GM19324 (cell line): Measurements from ENCODE around the gene SLC9A6.
A peak's percentile ranks its signal among the peaks of the same experiment; 100 is the strongest.

Source experiments
- ATAC-seq: cut with Tn5 transposase; IDR thresholded peaks from one replicate; pipeline ENCODE4 v1.9.1; 2021; ENCODE audit warnings: mild to moderate bottlenecking, moderate library complexity; ENCODE audit not compliant: unreplicated experiment, low FRiP score

Gene SLC9A6

DNA sequence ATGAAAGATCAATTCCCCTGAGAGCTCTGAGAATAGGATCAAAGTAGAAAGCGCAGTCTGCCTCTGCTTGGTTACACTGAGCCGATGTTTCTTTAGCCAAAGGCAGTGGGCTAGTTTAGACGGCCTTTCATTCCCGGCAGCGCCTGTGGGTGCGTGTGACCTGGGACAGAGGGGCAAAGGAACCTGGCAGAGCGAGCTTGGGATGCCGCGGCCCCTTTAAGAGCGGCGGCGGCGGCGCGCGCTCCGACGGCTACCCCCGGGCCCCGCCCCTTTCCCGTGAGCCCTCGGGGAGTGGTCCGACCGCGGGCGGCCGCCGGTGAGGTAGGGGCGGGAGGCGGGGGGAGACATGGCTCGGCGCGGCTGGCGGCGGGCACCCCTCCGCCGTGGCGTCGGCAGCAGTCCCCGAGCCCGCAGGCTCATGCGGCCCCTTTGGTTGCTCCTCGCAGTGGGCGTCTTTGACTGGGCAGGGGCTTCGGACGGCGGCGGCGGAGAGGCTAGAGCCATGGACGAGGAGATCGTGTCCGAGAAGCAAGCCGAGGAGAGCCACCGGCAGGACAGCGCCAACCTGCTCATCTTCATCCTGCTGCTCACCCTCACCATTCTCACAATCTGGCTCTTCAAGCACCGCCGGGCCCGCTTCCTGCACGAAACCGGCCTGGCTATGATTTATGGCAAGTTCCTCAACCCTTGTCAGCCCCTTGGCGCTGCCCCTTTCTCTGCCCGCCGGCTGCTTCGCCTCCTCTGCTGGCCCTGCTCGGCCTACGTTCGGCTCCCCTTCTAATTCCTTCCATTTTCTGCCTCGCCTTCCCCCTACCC lies at the start of gene SLC9A6:
Gene SLC9A6 (plus strand): TSS at position 279 of the 816 bp plus-strand sequence. CDS start 224 bp downstream, at position 503.
- ATAC-seq: peak; percentile 85

- ATAC-seq: no peak
Observed at GRCh38 chrX:135944486-135944885, 40.7 kb upstream of the SLC9A6 start.

DNA sequence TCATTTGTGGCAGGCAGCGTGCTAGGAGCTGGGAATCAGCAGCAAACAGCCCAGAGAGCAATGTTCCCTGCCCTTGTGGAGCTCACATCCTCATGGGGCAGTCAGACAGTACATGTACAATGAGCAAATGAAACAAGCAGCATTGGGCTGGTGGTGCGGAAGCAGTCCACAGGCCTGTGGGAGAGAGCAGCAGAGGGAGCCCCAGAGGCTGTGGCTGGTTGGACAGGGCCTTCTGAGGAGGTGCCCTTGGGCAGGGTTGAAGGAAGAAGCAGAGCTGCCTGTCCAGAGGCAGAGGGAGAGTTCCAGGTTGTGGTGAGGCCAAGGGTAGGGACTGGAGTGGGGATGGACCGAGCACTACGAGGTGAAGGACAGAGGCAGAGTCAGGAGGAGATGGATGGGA lies 33.9 kb upstream of the SLC9A6 start:
- ATAC-seq: no peak

DNA sequence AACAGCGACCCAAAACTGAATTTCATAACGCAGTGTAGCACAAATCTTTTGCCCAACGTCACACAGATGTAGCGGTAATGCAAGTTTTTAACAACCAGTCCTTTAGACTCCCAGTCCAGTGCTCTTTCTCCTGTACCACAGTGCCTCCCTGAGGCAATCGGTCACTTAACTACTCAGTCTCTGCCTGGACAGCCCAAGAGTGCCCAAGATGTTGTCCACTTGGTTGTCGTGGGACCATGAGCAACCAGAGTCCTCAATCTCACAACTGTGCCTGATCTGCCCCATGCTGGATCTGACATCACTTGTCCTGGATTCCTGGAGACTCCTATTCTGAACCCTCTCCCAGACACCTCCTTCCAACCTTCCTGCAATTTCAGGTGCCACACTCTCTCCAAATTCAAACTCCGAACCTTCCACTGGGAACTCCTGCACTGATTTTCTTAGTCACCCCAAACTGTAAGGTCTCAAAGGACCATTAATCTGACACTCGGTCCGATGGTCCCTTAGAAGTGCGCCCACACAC lies 12.1 kb upstream of the SLC9A6 start:
- ATAC-seq: no peak

GRCh38 chrX:135973548-135974278 lies 11.5 kb upstream of the SLC9A6 start, which contains the start of gene MMGT1:
Gene MMGT1 (minus strand): TSS chrX:135973988. CDS start chrX:135973675, 313 bp downstream.
- ATAC-seq: peak; percentile 80

DNA sequence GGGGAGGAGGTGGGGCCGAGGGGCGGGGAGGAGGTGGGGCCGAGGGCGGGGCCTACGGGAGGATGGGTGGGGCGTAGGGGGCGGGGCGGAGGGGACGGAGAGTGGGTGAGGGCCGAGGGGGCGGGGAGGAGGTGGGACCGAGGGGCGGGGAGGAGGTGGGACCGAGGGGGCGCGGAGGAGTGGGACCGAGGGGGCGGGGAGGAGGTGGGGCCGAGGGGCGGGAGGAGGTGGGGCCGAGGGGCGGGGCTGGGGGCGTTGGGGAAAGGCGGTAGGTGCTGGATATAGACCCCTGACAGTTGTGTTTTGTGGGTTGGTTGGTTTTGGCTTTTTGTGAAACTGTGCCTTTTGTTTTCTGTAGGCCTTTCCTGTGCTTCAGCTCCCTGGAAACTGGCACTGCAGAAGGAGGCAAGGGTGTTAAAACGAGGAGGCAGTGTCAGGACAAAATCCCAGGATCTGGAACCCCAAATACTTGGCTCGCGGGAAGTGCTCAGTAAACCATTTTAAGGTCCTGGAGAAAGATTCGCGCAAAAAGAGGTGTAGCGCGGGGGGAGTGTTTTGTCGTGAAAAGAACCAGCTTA lies 10.9 kb upstream of the SLC9A6 start:
- ATAC-seq: no peak

GRCh38 chrX:135975421-135975820 lies 9.8 kb upstream of the SLC9A6 start:
- no peak for ATAC-seq

DNA sequence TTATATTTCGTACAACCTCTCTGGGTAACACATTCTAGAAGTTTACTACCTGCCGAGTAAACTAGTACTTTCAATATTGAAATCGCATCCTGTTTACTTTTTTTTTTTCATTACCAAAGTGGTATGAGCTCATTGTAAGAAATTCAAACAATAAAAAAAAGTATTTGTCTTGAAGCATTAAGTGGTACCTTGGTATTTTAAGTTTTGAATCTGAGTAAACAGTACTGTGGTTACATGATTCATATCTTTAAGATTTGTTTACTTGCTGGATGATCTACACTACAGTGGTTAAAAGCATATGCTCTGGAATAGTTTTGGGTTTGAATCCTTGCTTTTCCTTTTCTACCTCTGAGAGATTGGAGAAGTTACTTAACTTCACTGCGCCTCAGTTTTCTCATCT lies 7.6 kb upstream of the SLC9A6 start:
- no peak for ATAC-seq

- no peak for ATAC-seq
Observed at GRCh38 chrX:135981010-135981409, 4.2 kb upstream of the SLC9A6 start.

DNA sequence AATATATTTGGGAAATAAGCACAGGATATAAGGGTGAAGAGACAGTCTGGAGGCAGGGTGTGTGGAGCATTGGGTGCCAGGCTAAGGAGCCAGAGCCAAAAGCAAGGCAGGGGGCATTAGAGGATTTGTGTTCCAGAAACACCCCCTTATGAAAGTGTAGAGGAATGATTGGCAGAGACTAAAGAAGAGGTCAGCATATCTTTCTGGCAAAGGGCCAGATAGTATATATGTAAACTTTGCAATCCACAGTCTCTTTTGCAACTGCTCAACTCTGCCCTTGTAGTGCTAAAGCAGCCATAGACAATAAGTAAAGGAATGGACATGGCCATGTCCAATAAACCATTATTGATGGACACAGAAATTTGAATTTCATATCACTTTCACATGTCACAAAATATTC lies 3.6 kb upstream of the SLC9A6 start:
- no peak for ATAC-seq

DNA sequence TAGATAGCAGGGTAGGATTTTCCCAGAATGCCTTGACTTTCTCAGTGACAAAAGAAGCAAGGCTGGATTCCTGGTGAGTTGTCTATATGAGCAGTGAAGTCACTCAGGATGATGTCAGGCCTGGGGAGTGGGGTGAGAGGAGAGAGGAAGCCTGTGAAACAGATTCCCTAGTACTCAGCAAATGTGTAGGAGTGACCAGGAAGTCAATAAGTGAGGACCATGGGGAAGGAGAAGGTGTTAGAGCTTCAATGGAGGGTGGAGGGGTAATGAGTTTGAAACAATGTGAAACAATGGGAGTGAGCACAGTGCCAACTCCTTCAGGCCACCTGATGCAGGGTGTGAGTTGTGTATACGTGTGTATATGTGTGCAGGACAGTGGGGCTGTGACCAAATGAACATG lies 2.4 kb upstream of the SLC9A6 start:
- no peak for ATAC-seq

- ATAC-seq: no peak
Observed at GRCh38 chrX:135984256-135984655, 979 bp upstream of the SLC9A6 start.

- ATAC-seq: no peak
Observed at GRCh38 chrX:135984791-135985156, 461 bp upstream of the SLC9A6 start.

- ATAC-seq: no peak
Observed at GRCh38 chrX:135985973-135986310, 707 bp downstream of the SLC9A6 start.

GRCh38 chrX:135988245-135988644 lies 3.0 kb downstream of the SLC9A6 start:
- ATAC-seq: no peak

DNA sequence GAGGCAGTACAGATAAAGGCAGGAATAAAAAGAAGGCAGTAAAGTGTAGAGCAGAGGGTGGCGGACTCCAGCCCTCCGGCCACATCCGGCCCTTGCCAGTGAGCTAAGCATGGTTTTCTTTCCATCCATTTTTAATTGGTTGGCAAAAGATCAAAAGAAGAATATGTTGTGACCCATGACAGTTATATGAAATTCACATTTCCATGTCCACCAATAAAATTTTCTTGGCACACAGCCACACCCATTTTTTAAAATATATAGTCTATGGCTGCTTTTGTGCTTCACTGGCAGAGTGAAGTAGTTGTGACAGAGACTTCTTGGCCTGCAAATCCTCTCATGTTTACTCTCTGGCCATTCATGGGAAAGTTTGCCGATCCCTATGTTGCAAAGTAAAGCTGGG lies 29.8 kb downstream of the SLC9A6 start:
- no peak for ATAC-seq

GRCh38 chrX:136016881-136017280 lies 31.6 kb downstream of the SLC9A6 start:
- no peak for ATAC-seq

DNA sequence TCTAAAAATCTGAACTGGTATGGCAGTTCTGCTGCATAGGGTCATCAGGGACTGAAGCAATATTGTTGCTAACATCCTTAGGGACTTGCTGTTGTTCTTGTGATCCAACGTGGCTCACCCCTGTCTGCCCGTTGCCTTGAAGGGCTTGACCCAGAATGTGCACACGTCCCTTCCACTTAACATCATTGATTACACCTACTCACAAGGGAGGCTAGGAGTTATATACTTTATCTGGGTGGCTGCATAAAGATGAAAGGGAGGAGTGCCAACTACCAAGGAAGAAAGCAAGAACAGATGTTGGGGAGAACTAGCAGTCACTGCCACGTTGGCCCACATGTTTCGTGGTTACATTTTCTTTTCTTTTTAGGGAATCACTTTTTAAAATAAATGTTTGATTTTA lies 34.0 kb downstream of the SLC9A6 start:
- no peak for ATAC-seq

- ATAC-seq: no peak
Observed at GRCh38 chrX:136021160-136021559, 35.9 kb downstream of the SLC9A6 start.

DNA sequence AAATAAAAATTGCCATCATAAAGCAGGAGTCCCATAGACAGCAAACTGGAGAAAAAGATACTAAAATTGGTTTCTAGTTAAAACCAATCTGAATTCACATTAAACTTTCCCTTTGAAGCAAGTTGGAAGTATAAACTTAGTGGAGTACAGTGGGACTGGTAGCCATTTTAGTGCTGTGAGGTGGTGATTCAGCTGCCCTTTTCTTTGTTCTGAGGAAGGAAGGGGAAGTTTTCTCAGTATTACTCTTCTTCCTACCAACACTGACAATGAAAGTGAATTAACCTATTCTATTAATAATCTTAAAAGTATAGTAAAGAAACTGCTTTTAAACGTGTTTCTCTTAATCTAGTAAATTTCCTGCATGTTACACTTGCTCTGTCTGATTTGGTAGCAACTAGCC lies 36.7 kb downstream of the SLC9A6 start:
- no peak for ATAC-seq

DNA sequence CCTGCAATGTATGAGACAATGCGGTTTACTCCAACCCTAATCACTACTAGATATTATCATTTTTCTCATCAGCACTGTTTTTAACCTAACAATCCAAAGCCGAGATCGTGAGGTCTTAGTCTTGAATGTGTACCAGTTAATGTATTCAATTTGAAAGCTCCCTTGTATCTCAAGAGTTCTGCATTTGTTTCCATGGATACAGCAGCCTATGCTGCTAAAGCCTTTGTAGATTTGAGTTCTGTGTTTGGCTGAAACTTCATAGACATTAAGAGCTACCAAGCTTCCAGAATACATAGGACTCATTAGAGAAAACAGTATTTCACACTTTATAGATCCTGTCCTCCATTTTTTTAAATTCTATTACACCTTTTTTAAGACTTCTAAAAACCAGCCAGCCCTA lies 39.9 kb downstream of the SLC9A6 start:
- no peak for ATAC-seq
